NB4 (cell line): ENCODE measurements around the gene HOXB3.

ENCODE experiments used
- CTCF ChIP-seq: IDR thresholded peaks from one replicate; pipeline ENCODE4 v1.5.1; 2012; ENCODE audit warnings: low read depth, low read length
- MAX ChIP-seq: IDR thresholded peaks from 2 replicates; pipeline ENCODE4 v1.6.1; 2011; ENCODE audit warnings: low read depth, low read length
- MYC ChIP-seq: IDR thresholded peaks from 2 replicates; pipeline ENCODE4 v1.6.1; 2011; ENCODE audit warnings: low read depth, low read length
- POLR2A ChIP-seq: IDR thresholded peaks from 2 replicates; pipeline ENCODE4 v1.6.1; 2011; ENCODE audit warnings: mild to moderate bottlenecking; ENCODE audit not compliant: insufficient read length; ENCODE audit errors: extremely low read depth

GRCh38 chr17:48523010-48523409, 67.0 kb downstream of the HOXB3 start:
- TF ChIP-seq CTCF (no peak), POLR2A (no peak), MAX (no peak), MYC (no peak)
